ENCODE data around the gene CAB39. TPM values are rescaled to one million over a fixed set of nuclear protein-coding genes. Genes with fewer than 3 reads are reported as not detected.
"Not testable (repeated sequence)": the region's sequence is repeated elsewhere in the genome, so short reads cannot be mapped to it uniquely, and the experiment has no call there.

Gene CAB39
- total RNA-seq, 1 donor = 53.2 TPM

GRCh38 chr2:230700447-230700846 is 12.2 kb upstream of the CAB39 start:
- H3K27ac ChIP-seq (ENCODE audit: low read depth, low read length) = no peak overlapping the region
- no peaks in the 10 kb centered on the region for H3K9me3 ChIP-seq (ENCODE audit: low read depth, low read length)
- no peaks in the 10 kb centered on the region for H3K27me3 ChIP-seq (ENCODE audit: insufficient read depth, low read length)
- no peaks in the 10 kb centered on the region for H3K36me3 ChIP-seq (ENCODE audit: insufficient read depth, low read length)
- no peak for TF ChIP-seq CTCF (IDR thresholded peaks at IDR 0.05; ENCODE audit: extremely low read depth, low read depth, low read length)
- H3K4me2 ChIP-seq (ENCODE audit: insufficient read depth, low read length) = no peak overlapping the region
- no peaks in the 10 kb centered on the region for H4K20me1 ChIP-seq (ENCODE audit: insufficient read depth, low read length)
- no peak overlapping the region for H2AFZ ChIP-seq (ENCODE audit: low read length)
- no peaks in the 10 kb centered on the region for H3K79me2 ChIP-seq (ENCODE audit: insufficient read depth, low read length)
- no peak for DNase-seq (ENCODE audit: insufficient read length, low spot score, missing footprints)
- no peak overlapping the region for H3K4me3 ChIP-seq (ENCODE audit: insufficient read depth, low read length)
- no peaks in the 10 kb centered on the region for H3K4me1 ChIP-seq (ENCODE audit: insufficient read depth, low read length)

- no peak for DNase-seq (ENCODE audit: insufficient read length, low spot score, missing footprints)
- Histone ChIP-seq H3K36me3 (ENCODE audit: insufficient read depth, low read length) (no peaks in the 10 kb centered on the region), H4K20me1 (ENCODE audit: insufficient read depth, low read length) (no peaks in the 10 kb centered on the region), H2AFZ (ENCODE audit: low read length) (no peak overlapping the region), H3K4me1 (ENCODE audit: insufficient read depth, low read length) (no peaks in the 10 kb centered on the region), H3K79me2 (ENCODE audit: insufficient read depth, low read length) (no peaks in the 10 kb centered on the region), H3K9me3 (ENCODE audit: low read depth, low read length) (no peaks in the 10 kb centered on the region), H3K4me2 (ENCODE audit: insufficient read depth, low read length) (no peak overlapping the region), H3K4me3 (ENCODE audit: insufficient read depth, low read length) (no peak overlapping the region), H3K27me3 (ENCODE audit: insufficient read depth, low read length) (no peaks in the 10 kb centered on the region), H3K27ac (ENCODE audit: low read depth, low read length) (no peak overlapping the region)
- no peak for TF ChIP-seq CTCF (IDR thresholded peaks at IDR 0.05; ENCODE audit: extremely low read depth, low read depth, low read length)
Observed at GRCh38 chr2:230701308-230701707, 11.3 kb upstream of the CAB39 start.

- H3K36me3 ChIP-seq (ENCODE audit: insufficient read depth, low read length); H3K9me3 ChIP-seq (ENCODE audit: low read depth, low read length); H3K27me3 ChIP-seq (ENCODE audit: insufficient read depth, low read length); H4K20me1 ChIP-seq (ENCODE audit: insufficient read depth, low read length); DNase-seq (ENCODE audit: insufficient read length, low spot score, missing footprints); H3K27ac ChIP-seq (ENCODE audit: low read depth, low read length); H3K79me2 ChIP-seq (ENCODE audit: insufficient read depth, low read length); H2AFZ ChIP-seq (ENCODE audit: low read length); H3K4me3 ChIP-seq (ENCODE audit: insufficient read depth, low read length); H3K4me1 ChIP-seq (ENCODE audit: insufficient read depth, low read length); H3K4me2 ChIP-seq (ENCODE audit: insufficient read depth, low read length): not testable (repeated sequence)
Observed at GRCh38 chr2:230702457-230702856, 10.2 kb upstream of the CAB39 start.

- Histone ChIP-seq H3K4me3 (ENCODE audit: insufficient read depth, low read length) (no peak overlapping the region), H3K4me2 (ENCODE audit: insufficient read depth, low read length) (no peak overlapping the region), H3K9me3 (ENCODE audit: low read depth, low read length) (no peaks in the 10 kb centered on the region), H3K4me1 (ENCODE audit: insufficient read depth, low read length) (no peaks in the 10 kb centered on the region), H3K27me3 (ENCODE audit: insufficient read depth, low read length) (no peaks in the 10 kb centered on the region), H3K27ac (ENCODE audit: low read depth, low read length) (no peak overlapping the region), H2AFZ (ENCODE audit: low read length) (no peak overlapping the region), H3K79me2 (ENCODE audit: insufficient read depth, low read length) (no peaks in the 10 kb centered on the region), H4K20me1 (ENCODE audit: insufficient read depth, low read length) (no peaks in the 10 kb centered on the region), H3K36me3 (ENCODE audit: insufficient read depth, low read length) (no peaks in the 10 kb centered on the region)
- TF ChIP-seq CTCF (IDR thresholded peaks at IDR 0.05; ENCODE audit: extremely low read depth, low read depth, low read length) = no peak
- DNase-seq (ENCODE audit: insufficient read length, low spot score, missing footprints) = no peak
Observed at GRCh38 chr2:230703514-230703913, 9.1 kb upstream of the CAB39 start.

All from osteoblast (primary cell).